ENCODE results near the gene DDI2.

- TF ChIP-seq, protein P1, sequence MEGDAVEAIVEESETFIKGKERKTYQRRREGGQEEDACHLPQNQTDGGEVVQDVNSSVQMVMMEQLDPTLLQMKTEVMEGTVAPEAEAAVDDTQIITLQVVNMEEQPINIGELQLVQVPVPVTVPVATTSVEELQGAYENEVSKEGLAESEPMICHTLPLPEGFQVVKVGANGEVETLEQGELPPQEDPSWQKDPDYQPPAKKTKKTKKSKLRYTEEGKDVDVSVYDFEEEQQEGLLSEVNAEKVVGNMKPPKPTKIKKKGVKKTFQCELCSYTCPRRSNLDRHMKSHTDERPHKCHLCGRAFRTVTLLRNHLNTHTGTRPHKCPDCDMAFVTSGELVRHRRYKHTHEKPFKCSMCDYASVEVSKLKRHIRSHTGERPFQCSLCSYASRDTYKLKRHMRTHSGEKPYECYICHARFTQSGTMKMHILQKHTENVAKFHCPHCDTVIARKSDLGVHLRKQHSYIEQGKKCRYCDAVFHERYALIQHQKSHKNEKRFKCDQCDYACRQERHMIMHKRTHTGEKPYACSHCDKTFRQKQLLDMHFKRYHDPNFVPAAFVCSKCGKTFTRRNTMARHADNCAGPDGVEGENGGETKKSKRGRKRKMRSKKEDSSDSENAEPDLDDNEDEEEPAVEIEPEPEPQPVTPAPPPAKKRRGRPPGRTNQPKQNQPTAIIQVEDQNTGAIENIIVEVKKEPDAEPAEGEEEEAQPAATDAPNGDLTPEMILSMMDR (IDR thresholded peaks at IDR 0.05 in 2 of 3, conservative IDR thresholded peaks at IDR 0.05 in 1 of 3; ENCODE audit: control insufficient read depth in 2 of 3, extremely low read depth in 1 of 3, insufficient read depth in 1 of 3, low read depth in 3 of 3, low read length in 3 of 3), result no peak
- TF ChIP-seq ATF3 (IDR thresholded peaks at IDR 0.05; ENCODE audit: borderline replicate concordance, extremely low read depth, low read depth, low read length) (no peak), BMI1 (IDR thresholded peaks at IDR 0.05; ENCODE audit: borderline replicate concordance) (no peak), POLR2AphosphoS5 (IDR thresholded peaks at IDR 0.05; ENCODE audit: low read length) (no peak), MAX (IDR thresholded peaks at IDR 0.05; ENCODE audit: low read depth, low read length) (no peak), BRCA1 (IDR thresholded peaks at IDR 0.05; ENCODE audit: low read depth, low read length) (no peak), HDAC2 (IDR thresholded peaks at IDR 0.05) (no peak), PML (IDR thresholded peaks at IDR 0.05; ENCODE audit: low read length) (no peak), NKRF (conservative IDR thresholded peaks at IDR 0.05) (no peak)
- TF ChIP-seq, protein P2, sequence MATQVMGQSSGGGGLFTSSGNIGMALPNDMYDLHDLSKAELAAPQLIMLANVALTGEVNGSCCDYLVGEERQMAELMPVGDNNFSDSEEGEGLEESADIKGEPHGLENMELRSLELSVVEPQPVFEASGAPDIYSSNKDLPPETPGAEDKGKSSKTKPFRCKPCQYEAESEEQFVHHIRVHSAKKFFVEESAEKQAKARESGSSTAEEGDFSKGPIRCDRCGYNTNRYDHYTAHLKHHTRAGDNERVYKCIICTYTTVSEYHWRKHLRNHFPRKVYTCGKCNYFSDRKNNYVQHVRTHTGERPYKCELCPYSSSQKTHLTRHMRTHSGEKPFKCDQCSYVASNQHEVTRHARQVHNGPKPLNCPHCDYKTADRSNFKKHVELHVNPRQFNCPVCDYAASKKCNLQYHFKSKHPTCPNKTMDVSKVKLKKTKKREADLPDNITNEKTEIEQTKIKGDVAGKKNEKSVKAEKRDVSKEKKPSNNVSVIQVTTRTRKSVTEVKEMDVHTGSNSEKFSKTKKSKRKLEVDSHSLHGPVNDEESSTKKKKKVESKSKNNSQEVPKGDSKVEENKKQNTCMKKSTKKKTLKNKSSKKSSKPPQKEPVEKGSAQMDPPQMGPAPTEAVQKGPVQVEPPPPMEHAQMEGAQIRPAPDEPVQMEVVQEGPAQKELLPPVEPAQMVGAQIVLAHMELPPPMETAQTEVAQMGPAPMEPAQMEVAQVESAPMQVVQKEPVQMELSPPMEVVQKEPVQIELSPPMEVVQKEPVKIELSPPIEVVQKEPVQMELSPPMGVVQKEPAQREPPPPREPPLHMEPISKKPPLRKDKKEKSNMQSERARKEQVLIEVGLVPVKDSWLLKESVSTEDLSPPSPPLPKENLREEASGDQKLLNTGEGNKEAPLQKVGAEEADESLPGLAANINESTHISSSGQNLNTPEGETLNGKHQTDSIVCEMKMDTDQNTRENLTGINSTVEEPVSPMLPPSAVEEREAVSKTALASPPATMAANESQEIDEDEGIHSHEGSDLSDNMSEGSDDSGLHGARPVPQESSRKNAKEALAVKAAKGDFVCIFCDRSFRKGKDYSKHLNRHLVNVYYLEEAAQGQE (IDR thresholded peaks at IDR 0.05; ENCODE audit: low read depth, low read length), result no peak
Measured at GRCh38 chr1:15662477-15662876, 45.2 kb downstream of the DDI2 start.

All from GM12878 (cell line).